ENCODE measurements around the gene MDFI. TPM values are rescaled to one million over a fixed set of nuclear protein-coding genes. Genes with fewer than 3 reads are reported as not detected.

Gene MDFI
- total and polyA plus RNA-seq, 9 of the 15 experiments (the other 6 are each of a cell fraction or from before 2014, with no cell fraction given): not detected

DNA sequence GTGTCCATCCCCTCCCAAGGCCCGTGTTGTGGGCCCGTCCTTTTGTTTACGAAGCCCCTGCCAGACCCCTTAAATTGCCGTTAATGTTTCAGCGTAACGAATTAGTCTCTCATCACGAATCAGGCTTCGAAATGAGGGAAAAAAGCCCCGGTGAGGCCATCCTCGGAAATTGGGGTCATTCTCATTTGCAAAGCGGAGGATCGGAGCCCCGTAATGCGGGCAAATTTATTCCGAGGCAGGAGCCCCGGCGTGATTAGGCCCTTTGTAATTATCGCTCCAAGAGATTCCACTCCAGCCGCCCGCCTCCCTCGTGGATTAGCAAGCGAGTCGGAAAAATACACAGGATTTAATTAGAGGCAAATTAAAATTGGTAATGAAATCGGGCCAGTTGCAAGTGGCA, 44.9 kb upstream of the MDFI start:
- H2AFZ ChIP-seq (ENCODE audit: low read depth, low read length): no peak overlapping the region

More for the DNA sequence above, 44.9 kb upstream of the MDFI start:
- H3K9me1 ChIP-seq (ENCODE audit: control insufficient read depth, insufficient read depth, low read length): no peaks in the 10 kb centered on the region
- H4K20me1 ChIP-seq (replicated peaks; ENCODE audit: control insufficient read depth, insufficient read depth, low read length): 0 out of 2 replicates have a peak, but pooled peaks cover 9% of the 10 kb centered on the region
- no peaks in the 10 kb centered on the region for H3K9me3 ChIP-seq (replicated peaks; ENCODE audit: control insufficient read depth, insufficient read depth, low read depth, low read length)
- BruUV-seq (replicated peaks): no TSS peak
- H3K27me3 ChIP-seq (ENCODE audit: control insufficient read depth in 2 of 2, insufficient read depth in 2 of 2, low read length in 2 of 2): no peaks in the 10 kb centered on the region
- no peak overlapping the region for H3K9ac ChIP-seq (ENCODE audit: insufficient read depth in 1 of 2, low read depth in 2 of 2, low read length in 2 of 2)
- no peak overlapping the region for H3K4me3 ChIP-seq
- 79% methylated on average over 24 of the region's 24 CpGs for WGBS (ENCODE audit: insufficient coverage, low coverage, missing lambda C conversion rate)
- H3K79me2 ChIP-seq (ENCODE audit: control insufficient read depth, insufficient read depth, low read length): no peaks in the 10 kb centered on the region
- TF ChIP-seq HDAC3 (IDR thresholded peaks at IDR 0.05; ENCODE audit: borderline replicate concordance, partially characterized antibody): no peak
- TF ChIP-seq, protein P1, sequence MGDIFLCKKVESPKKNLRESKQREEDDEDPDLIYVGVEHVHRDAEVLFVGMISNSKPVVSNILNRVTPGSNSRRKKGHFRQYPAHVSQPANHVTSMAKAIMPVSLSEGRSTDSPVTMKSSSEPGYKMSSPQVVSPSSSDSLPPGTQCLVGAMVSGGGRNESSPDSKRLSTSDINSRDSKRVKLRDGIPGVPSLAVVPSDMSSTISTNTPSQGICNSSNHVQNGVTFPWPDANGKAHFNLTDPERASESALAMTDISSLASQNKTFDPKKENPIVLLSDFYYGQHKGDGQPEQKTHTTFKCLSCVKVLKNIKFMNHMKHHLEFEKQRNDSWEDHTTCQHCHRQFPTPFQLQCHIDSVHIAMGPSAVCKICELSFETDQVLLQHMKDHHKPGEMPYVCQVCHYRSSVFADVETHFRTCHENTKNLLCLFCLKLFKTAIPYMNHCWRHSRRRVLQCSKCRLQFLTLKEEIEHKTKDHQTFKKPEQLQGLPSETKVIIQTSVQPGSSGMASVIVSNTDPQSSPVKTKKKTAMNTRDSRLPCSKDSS (IDR thresholded peaks at IDR 0.05; ENCODE audit: low read depth, partially characterized antibody): no peak
- TF ChIP-seq GTF3C2 (IDR thresholded peaks at IDR 0.05; ENCODE audit: borderline replicate concordance, extremely low read depth, insufficient read length): no peak
- TF ChIP-seq TAF7 (tag; IDR thresholded peaks at IDR 0.05): no peak
- no peak for TF ChIP-seq ZNF589 (CRISPR knock-in tag; IDR thresholded peaks at IDR 0.05; ENCODE audit: low read depth)
- TF ChIP-seq FOXO4 (CRISPR knock-in tag; IDR thresholded peaks at IDR 0.05): no peak
- TF ChIP-seq NR4A1 (CRISPR knock-in tag; IDR thresholded peaks at IDR 0.05): no peak
- no peak for TF ChIP-seq NR4A1 (tag; IDR thresholded peaks at IDR 0.05)
- TF ChIP-seq U2AF1 (optimal IDR thresholded peaks at IDR 0.05; ENCODE audit: low read depth, low read length): no peak
- TF ChIP-seq NKRF (IDR thresholded peaks at IDR 0.05; ENCODE audit: borderline replicate concordance): no peak
- in situ Hi-C loops (cut with MboI) (loop anchor here (5.0 to 10.0 kb wide), 2 partner anchors 131 to 229 kb away; no protein-coding TSS in a partner anchor), intact Hi-C loops (cut with micrococcal nuclease) (loop anchor here (2.0 kb wide), 1 partner anchor 49 kb away; no protein-coding TSS in a partner anchor)
- DNase-seq (ENCODE audit: extremely low read depth in 1 of 4, low spot score in 3 of 4): no peak
- no peak for ATAC-seq
- no peak overlapping the region for H3K4me2 ChIP-seq (ENCODE audit: insufficient read depth, low read length)
- no peak for FAIRE-seq
- peaks cover 19% of the 10 kb centered on the region; the same call in 2 of the 3 replicates for H3K36me3 ChIP-seq (ENCODE audit: control insufficient read depth, insufficient read depth, low read length)
- ChIA-PET POLR2A (no interaction called here), CTCF (ENCODE audit: low intra/inter-chr PET ratio) (interaction anchor here (2.5 to 3.1 kb wide), 4 partner anchors 91 to 225 kb away, joined by 11 to 37 read pairs (median 28); no protein-coding TSS in a partner anchor)
- no peak overlapping the region for H3K27ac ChIP-seq (ENCODE audit: extremely low read depth, low read depth, low read length)
- H3K4me1 ChIP-seq (replicated peaks in 1 of 2; ENCODE audit: control insufficient read depth in 2 of 2, insufficient read depth in 2 of 2, low read length in 2 of 2): peaks cover 0 to 4% of the 10 kb centered on the region in 2 experiments; a peak in 1 of 5 replicates
